ENCODE measurements around the gene GAS7. TPM values are rescaled to one million over a fixed set of nuclear protein-coding genes. Genes with fewer than 3 reads are reported as not detected.

Gene GAS7
- total and polyA plus RNA-seq, 2 of the 13 experiments (the other 11 are each of a cell fraction or from before 2014, with no cell fraction given): 1.0 to 5.2 TPM

- TF ChIP-seq PPARG (CRISPR knock-in tag; conservative IDR thresholded peaks at IDR 0.05) (no peak), HIC2 (CRISPR knock-in tag; IDR thresholded peaks at IDR 0.05; ENCODE audit: low read depth) (no peak)
Observed at GRCh38 chr17:9958586-9959281, 239.7 kb downstream of the GAS7 start (continued).

DNA sequence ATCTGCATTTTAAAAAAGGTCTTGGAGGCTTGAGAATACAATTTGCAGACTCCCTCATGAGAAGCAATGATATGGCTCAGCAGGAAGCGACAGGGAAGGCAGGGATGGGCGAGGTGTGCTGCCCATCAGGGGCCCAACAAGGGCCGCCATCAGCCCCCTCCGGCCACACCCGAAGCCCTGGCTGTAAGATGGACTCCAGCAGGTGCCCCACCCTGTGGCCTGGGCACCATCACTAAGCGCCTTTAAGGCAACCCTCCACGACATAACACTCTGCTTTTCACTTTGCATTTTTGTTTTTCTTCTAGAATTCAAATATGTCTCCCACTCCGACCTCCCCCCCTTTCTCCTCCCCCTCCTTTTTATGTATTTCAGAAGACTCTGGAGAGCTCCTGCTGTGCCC is 241.2 kb downstream of the GAS7 start:
- CTCF ChIA-PET (ENCODE audit: low intra/inter-chr PET ratio, low total read pairs): no interaction called here
- intact Hi-C loops (cut with micrococcal nuclease; ENCODE audit: unreplicated experiment): no loop called here

More for the DNA sequence above, 241.2 kb downstream of the GAS7 start:
- Histone ChIP-seq H2AFZ (ENCODE audit: low read length) (no peak overlapping the region), H3K36me3 (replicated peaks in 1 of 2; ENCODE audit: control insufficient read depth in 1 of 2, insufficient read depth in 2 of 2, low read length in 2 of 2) (no peaks in the 10 kb centered on the region), H3K27me3 (ENCODE audit: control insufficient read depth in 1 of 2, insufficient read depth in 2 of 2, low read length in 2 of 2) (peaks cover 2 to 27% of the 10 kb centered on the region in 2 experiments; a peak in 2 of 5 replicates), H3K27ac (ENCODE audit: extremely low read length, insufficient read depth, low read length) (no peak overlapping the region), H3K9ac (ENCODE audit: insufficient read depth, low read depth, low read length) (no peak overlapping the region), H4K20me1 (ENCODE audit: insufficient read depth, low read length) (no peaks in the 10 kb centered on the region), H3K9me3 (ENCODE audit: low read length) (no peaks in the 10 kb centered on the region), H3K4me3 (replicated peaks in 1 of 3; ENCODE audit: insufficient read depth in 1 of 3, low read depth in 2 of 3, low read length in 3 of 3) (no peak overlapping the region), H3K4me1 (ENCODE audit: insufficient read depth, low read length) (no peaks in the 10 kb centered on the region), H3K4me2 (ENCODE audit: low read depth, low read length) (no peak overlapping the region), H3K79me2 (ENCODE audit: insufficient read depth, low read length) (no peaks in the 10 kb centered on the region)
- in situ Hi-C loops (cut with HindIII; ENCODE audit: extremely low pct_ligation_motif_present, low pct_unique_long_range_greater_than_20kb): no loop called here
- ATAC-seq (no peak), FAIRE-seq (no peak), DNase-seq (ENCODE audit: low spot score) (no peak)
- WGBS (ENCODE audit: low lambda C conversion rate): 1% methylated on average over 3 of the region's 8 CpGs
- TF ChIP-seq HOXA3 (CRISPR knock-in tag; IDR thresholded peaks at IDR 0.05): no peak
- no peak for TF ChIP-seq ZSCAN30 (CRISPR knock-in tag; IDR thresholded peaks at IDR 0.05)
- TF ChIP-seq ZSCAN9 (CRISPR knock-in tag; IDR thresholded peaks at IDR 0.05; ENCODE audit: borderline replicate concordance): no peak
- TF ChIP-seq YEATS2 (CRISPR knock-in tag; IDR thresholded peaks at IDR 0.05; ENCODE audit: borderline replicate concordance): no peak
- TF ChIP-seq ZEB1 (IDR thresholded peaks at IDR 0.05; ENCODE audit: insufficient replicate concordance, low read depth): no peak
- TF ChIP-seq ZNF431 (CRISPR knock-in tag; IDR thresholded peaks at IDR 0.05; ENCODE audit: borderline replicate concordance, low read depth): no peak
- no TSS peak for BruUV-seq (replicated peaks)
- POLR2A ChIA-PET: no interaction called here
